GM12801 (cell line): Measurements from ENCODE around the gene MBD4.

Experiments
- TF ChIP-seq, protein P1 (sequence below): IDR thresholded peaks from one replicate; pipeline ENCODE4 v1.5.1; 2011; ENCODE audit warnings: control low read depth; ENCODE audit not compliant: insufficient read length; ENCODE audit errors: extremely low read depth

The MBD4 gene

DNA sequence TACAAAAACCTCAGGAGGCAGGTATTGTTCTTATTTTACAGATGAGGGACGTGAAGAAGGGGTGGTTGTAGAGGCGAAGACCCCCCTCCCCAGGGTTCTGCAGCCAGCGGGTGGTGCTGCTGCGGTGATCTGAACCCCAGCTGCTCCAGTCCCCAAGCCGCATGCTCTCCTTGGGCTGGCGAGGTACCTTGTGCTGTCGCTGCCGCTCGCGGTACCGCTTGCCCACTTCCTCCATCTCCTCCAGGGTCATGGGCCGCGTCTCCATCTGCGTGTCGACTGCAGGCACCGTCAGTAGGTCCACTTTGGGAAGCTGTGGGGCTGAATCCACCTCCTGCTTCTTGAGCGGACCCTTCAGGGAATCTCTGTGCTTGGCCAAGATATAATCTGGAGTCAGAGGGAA, 28.8 kb downstream of the MBD4 start:
- TF ChIP-seq, protein P1, sequence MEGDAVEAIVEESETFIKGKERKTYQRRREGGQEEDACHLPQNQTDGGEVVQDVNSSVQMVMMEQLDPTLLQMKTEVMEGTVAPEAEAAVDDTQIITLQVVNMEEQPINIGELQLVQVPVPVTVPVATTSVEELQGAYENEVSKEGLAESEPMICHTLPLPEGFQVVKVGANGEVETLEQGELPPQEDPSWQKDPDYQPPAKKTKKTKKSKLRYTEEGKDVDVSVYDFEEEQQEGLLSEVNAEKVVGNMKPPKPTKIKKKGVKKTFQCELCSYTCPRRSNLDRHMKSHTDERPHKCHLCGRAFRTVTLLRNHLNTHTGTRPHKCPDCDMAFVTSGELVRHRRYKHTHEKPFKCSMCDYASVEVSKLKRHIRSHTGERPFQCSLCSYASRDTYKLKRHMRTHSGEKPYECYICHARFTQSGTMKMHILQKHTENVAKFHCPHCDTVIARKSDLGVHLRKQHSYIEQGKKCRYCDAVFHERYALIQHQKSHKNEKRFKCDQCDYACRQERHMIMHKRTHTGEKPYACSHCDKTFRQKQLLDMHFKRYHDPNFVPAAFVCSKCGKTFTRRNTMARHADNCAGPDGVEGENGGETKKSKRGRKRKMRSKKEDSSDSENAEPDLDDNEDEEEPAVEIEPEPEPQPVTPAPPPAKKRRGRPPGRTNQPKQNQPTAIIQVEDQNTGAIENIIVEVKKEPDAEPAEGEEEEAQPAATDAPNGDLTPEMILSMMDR: no peak

DNA sequence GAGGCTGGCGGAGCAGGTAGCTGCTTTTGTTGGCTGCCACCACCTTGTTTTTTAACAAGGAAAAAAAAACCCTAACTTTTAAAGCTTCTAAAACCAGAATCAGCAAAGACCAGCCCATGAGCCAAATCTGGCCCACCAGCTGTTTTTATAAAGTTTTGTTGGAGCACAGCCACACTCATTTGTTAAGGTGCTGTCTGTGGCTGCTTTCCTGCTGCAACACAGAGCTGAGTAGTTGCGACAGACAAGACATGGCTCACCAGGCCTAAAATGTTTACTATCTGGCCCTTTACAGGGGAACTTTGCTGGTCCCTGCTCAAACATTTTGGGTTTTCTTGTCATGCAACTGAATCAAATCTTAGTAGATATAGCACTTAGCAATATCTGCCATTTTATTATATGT, 30.2 kb downstream of the MBD4 start:
- TF ChIP-seq, protein P1: no peak

DNA sequence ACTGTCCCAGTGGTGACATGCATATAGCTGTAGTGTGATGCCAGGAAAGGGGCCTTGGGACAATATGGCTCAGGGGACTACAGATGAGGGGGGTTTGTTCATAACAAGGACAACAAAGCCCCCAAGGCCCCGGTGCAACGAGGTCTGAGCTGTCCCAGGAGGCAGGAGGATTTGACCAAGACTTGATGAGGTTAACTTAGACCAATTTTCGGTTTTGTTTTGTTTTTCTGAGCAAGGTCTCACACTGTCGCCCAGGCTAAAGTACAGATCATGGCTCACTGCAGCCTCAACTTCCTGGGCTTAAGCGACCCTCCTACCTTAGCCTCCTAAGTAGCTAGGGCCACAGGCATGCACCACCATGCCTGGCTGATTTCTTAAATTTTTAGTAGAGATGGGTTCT, 35.1 kb downstream of the MBD4 start:
- TF ChIP-seq, protein P1: no peak

DNA sequence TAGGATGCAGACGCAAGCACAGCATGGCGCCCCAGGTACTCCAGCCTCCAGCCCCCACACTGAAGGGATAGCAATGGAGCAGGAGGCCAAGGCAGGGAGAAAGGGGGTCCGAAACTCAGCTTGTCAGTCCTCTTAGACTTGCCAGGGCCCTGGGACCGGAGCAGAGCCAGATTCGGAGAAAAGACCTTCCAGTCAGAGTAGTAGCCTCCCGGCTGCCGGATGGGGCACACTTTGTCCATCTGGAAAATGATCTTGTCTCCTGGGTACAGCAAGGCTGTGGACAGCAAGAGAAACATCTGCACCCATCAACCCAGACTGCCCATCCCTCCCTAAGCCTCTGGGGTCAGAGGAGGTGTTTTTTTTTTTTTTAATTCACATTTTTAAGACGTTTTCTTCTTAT, 35.6 kb downstream of the MBD4 start:
- TF ChIP-seq, protein P1: no peak

DNA sequence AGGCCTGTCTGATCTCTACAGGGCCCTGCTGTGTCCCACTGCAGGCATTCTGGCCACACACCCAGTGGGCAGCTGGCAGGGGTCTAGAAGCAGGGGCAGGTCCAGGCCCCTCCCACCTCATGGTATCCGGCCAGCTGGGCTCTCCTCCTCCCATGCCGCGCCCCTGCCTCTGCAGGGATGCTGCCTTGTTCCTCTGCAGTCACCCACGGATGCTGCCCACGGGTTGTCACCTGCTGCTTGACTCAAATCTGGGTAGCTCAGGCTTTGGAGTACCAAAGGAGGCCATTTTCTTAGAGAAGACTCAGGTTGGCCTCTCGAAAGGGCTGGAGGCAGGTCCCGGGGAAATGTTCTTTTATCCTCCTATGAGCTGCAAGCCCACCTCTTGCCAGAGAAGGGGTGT, 36.3 kb downstream of the MBD4 start:
- TF ChIP-seq, protein P1: no peak

DNA sequence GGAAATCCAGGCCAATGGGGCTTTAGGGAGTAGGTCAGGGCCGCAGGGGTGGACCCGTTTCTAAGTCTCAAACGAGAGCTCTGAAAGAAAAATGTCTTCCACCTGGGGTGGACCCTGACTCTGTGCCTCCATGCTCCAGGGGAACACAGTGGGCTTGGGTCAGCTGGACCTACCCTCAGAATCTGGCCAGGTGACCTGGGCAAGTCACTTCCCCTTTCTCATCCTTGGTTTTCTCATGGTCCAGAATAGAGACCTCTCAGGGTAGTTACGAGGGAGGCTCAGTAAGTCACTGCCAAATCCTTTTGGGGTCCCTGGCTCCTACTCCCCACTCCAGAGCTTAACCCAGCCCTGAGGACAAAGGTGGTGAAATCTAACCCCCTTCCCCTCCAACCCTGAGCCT, 37.1 kb downstream of the MBD4 start:
- TF ChIP-seq, protein P1: no peak

DNA sequence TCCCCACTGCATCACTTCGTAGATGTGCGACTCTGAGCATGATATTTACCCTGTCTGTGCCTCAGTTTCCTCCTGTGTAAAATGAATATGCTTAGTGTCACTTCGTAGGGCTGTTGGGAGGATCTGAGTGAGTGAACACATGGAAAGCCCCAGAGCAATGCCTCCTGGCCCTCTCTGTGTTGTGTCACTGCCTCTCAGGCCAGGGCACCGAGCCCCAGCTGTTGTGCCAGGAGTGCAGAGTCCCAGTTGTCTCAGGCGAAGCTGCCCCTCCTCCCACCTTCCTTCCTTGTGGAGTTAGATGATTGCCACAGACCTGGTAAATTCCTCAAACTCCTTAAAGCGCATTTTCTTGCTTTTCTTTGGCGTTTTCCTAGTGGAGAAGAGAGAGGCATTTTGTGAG, 37.5 kb downstream of the MBD4 start:
- TF ChIP-seq, protein P1: no peak

DNA sequence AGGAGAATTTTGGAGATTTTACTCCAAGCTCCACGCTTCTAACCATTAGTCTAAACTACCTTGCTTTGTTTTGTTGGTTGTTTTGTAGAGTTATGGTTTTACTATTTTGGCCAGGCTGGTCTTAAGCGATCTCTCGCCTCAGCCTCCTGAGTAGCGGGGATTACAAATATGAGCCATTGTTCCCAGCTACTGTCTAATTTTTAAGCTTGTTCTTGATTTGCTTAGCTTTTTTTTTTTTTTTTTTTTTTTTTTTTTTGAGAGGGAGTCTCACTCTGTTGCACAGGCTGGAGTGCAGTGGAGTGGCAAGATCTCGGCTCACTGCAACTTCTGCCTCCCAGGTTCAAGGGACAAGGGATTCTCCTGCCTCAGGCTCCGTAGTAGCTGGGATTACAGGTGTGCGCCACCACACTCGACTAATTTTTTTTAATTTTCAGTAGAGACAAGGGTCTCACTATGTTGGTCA, 39.8 kb downstream of the MBD4 start:
- TF ChIP-seq, protein P1: no peak
